ENCODE data around the gene TEN1.
"Not testable (repeated sequence)": the region's sequence is repeated elsewhere in the genome, so short reads cannot be mapped to it uniquely, and the experiment has no call there.

The TEN1 gene, protein sequence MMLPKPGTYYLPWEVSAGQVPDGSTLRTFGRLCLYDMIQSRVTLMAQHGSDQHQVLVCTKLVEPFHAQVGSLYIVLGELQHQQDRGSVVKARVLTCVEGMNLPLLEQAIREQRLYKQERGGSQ

DNA sequence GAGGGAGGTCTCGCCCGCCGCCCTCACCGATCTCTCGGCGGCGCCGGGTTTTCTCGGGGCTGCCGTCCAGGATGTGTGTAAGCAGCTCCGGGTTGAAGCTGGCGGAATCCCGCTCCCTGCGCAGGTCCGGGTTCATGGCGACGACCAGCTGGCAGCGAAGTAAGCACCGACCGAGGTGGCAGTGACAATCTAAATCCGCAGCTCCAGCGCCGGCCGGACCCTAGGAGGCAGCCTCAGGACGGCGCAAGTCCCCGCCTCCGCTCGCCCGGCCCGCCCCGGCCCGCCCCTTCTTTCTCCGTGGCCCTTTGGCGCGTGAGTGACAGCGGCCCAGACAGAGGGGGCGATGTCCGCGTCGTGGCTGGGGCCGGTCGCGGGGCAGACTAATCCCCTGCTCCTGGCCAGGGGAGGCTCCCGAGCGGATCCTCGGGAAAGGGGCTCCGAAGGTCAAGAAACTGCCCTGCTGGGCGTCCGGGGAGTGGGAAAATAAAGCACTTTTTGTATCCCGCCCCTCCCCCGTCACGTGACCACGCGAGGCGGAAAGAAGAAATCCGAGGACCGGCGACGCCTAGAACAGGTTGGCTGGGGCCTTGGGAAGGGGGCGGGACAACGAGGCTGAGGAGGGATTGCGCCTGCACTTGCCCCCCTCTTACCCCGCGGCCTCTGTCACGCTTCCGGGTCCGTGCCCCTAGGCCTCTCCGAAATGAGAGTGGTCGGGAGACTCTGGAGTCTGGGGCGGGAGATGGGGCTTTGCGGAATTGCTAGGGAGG lies at the start of gene TEN1, which contains the start of gene ACOX1:
Gene TEN1, plus strand, starts transcription at position 303 of the 767 bp plus-strand sequence. CDS start 6,953 bp downstream, outside the sequence.
Gene ACOX1, minus strand, starts transcription at position 229 of the 767 bp plus-strand sequence. Its CDS starts 93 bp downstream, at position 136.
- DNase-seq = peak; percentile 54 to 87

DNA sequence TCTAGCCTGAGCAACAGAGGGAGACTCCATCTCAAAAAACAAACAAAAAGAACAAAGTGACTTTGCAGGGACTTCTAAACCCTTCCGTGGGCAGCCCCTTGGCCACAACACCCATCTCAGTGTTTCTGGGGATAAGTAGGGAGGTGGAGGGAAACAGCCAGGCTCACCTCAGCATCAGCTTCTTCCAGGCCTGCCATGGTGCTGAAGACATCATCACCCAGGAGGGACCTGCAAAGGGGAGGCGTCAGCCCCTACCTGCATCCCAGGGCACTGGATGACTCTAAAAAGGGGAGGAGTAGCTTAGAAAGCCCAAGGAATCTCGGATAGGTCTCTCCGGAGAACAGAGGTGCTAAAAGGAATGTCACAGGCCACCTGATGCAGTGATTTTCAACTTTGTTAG lies 48.0 kb upstream of the TEN1 start:
- no peak for DNase-seq

DNA sequence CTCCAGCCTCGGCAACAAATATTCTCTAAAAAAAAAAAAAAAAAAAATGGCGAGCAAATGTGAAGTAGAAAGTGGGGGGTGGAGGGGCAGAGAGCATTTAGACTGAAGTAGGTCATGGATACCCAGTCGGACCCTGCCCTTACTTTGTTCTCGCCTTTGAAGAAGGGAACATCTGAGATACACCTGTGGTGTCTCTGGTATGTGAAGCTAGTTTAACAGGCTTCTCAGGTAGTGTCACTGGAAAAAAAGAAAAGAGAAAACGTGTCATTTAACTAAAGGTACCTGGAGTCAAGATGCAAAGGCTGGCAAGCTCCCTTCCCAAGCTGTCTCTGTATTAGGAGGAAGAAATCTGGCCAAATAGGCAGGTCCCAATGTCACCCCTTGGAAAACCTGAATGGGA lies 46.2 kb upstream of the TEN1 start:
- DNase-seq = no peak

DNA sequence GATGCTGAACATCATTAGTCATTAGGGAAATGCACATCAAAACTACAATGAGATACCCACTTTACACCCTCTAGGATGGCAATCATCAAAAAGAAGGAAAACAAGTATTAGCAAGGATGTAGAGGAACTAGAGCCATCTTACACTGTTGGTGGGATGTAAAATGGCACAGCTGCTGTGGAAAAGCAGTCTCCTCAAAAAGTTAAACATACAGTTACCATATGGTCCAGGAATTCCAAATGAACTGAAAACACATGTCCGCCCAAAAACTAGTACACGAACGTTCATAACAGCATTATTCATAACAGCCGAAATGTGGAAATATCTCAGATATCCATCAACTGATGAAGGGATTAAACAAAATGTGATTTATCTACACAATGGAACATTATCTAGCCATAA lies 45.2 kb upstream of the TEN1 start:
- no peak for DNase-seq

DNA sequence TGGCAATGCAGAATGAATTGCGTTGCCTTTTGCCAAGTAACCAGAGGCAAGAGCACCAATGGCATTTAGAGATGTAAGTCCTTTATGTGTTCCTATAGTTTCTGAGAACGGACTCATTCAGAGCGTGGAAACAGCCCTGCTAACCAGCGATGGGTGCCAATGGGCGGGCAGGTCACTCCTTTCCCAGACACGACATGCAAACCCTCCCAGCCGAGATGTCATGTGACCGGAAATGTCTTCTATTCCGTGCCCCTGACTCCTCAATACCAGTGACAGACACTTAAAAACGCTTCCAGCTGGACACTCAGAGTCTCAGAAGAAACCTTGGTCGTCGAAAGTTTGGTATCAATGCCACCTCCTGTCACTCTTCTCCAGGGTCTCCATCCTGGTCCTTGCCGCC lies 41.4 kb upstream of the TEN1 start:
- no peak for DNase-seq

DNA sequence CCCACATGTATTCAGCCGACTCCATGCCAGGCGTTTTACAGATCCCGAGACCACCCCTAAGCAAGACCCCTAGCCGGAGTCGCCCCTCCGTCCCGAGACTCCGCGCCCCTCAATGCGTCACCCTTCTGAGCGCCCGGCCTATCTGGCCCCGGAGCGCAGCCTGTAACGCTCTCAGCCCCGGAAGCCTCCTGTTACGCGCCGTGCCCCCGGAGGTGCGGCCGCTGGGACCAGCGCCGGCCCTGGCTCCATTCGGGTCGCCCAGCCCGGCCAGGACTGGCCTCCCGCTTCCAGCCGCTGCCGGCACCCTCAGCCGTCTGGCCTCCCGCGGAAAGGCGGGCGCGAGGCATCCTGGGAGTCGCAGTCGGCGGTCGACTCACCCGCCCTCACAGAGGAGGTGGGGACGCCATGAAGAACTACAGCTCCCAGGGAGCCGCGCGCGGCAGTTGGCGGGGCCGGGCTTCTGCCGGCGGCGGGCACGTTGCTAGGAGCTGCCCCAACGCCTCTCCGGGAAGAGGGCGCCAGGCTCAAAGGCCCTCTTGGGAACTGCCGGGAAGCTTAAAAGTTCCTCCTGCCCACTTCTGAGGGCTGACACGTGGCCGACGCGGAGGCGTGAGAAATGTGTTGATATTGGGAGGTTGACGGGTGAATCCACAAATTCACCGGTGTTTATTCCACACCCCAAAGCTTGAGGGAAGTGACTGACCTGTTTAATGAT lies 38.2 kb upstream of the TEN1 start, which contains the start of gene FBF1:
Gene FBF1, minus strand, starts transcription at position 316 of the 715 bp plus-strand sequence. CDS start 2,893 bp downstream, outside the sequence.
- peak; percentile 76 to 82 for DNase-seq

DNA sequence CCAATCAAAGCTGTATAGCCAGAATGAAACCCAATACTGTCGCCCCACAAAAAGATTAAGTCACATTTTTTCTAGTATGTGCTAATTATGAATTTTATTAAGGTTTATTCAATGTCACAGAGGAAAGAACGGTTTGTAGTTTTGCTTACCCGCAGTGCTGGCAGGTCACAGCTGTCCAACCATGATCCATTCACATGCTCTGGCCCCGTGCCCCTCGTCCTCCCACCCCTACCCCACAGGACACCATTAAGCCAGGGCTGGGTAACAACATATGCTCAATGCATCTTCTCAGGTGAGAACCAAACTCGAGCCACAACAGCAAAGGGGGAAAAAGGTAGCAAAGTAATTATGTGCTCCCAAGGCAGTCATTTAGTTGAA lies 37.6 kb upstream of the TEN1 start:
- no peak for DNase-seq

DNA sequence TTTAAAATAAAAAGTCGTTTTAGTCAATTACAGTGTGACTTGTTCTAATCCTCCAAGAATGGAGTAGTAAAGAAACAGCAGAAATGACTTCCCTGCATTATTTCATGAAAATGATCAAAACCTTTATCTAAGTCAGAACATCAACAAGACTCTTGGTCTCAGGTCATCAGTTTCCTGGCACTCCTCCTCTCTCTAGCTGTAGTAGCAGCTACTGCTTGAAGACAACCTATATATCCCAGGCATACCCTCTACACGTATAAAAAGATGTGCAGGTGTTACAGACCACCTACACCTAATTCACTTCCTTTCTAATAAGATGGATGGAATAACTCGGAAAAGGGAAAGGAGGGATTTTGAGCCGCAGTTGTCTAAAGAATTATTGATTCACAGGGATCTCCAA lies 36.6 kb upstream of the TEN1 start:
- no peak for DNase-seq

DNA sequence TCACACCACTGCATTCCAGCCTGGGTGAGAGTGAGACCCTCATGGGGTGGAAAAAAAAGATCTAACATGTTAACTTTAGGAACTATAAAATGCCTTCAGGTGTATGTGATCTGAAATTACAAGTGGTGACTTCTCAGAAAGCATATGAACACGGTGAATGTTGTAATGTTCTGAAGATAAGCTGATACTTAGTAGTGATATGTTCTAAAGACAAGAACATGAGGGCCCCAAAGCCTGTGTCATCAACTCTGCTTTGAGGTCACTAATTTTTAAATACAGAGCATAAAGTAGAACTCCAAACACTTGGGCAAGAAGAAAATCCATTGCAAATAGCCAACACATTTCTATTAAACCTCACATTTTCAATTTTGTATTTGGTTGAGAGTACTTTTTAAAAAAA lies 35.5 kb upstream of the TEN1 start:
- no peak for DNase-seq

DNA sequence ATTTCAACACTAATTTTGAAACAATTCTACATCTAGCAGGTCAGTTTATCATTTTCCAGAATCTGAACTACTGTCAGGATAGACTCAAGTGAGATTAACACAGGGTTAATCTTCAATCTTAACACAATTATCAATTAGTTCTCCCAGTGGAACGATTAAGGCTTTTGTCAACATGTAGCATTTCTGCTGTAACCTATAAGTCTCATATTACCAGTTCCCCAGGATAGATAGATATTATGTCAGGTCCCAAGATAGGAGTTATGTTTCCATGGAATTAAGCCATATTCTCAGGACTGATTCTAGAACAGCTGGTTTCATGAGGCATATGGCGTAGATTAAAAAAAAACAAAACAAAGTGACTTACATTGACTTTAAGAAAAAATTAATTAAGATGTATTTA lies 33.8 kb upstream of the TEN1 start:
- no peak for DNase-seq

DNA sequence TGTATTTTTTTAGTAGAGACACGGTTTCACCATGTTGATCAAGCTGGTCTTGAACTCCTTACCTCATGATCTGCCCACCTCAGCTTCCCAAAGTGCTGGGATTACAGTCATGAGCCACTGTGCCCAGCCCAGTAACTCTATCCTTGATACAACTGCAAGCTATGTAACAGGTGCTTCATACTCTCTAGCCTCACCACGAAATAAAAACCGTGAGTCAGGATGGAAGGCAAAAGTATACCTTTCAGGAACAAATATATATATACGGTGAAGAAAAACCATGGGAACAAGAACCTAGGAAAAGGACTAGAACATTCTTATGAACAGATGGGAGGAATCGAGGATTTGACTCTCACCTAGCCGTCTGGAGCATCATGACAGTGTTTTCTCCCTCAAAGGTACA lies 28.6 kb upstream of the TEN1 start:
- no peak for DNase-seq

DNA sequence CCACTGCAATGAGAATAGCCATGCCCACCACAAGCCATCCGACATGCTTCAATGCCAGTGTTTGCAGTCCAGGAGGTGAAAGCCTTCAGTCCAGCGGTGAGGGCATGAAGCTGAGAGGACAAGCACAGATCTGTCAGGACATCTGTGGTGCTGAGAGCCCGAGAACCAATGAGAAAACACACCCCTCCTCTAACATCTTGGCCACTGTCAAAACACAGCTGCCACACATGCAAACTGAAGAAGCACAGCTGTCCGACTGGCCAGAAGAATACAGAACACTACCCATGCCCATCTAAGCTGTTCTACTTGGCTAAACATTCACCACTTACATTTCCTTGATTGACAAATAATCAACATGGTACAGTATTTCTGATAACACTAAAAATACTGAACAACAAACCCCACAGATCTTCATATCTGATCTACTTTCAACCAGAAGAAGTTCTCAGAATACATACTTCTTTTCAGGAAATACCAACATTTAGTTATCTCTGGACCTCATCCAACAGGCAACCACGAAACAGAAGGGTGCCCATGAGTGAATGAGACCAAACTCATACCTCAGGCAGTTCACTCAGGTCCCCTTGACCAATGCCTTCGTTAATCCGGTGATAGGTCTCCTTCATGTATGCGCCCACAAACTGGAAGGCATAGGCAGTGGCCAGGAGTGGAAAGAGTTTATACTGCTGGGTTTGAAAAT lies 28.0 kb upstream of the TEN1 start:
- DNase-seq = no peak

DNA sequence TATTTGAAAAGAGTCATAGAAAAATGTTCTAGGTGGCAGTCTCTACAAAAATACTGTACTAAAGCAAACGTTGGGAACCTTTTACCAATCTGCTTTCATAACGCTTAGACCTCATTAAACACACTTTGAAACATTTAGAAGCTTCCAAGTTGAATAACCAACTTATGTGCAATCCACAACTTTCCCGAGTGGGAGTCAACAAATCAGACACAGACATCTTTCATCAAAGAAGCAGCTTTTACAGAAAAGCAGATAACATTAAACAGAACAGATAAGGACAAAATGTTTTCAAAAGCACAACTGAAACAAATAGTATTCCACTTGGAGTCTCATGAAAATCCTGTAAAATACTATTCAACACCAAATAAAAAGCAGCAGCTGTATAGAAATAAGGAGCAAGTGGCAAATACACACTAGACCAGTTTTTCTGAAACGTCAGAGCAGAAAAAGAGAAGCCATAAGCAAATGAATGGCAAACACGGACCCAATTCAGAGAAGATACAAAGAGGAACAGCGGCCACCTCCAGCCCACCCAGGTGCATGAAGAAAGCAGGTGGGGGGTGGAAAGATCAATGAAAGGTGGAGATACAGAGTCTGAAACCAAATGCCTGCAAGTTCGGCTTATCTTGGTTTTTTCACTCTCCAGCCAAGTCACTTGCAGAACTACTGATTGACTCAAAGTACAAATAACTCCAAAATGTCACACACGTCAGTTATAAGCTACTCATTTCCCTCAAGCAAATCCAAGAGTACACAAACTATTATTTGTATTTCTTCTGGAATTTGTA lies 19.8 kb upstream of the TEN1 start:
- DNase-seq = no peak

DNA sequence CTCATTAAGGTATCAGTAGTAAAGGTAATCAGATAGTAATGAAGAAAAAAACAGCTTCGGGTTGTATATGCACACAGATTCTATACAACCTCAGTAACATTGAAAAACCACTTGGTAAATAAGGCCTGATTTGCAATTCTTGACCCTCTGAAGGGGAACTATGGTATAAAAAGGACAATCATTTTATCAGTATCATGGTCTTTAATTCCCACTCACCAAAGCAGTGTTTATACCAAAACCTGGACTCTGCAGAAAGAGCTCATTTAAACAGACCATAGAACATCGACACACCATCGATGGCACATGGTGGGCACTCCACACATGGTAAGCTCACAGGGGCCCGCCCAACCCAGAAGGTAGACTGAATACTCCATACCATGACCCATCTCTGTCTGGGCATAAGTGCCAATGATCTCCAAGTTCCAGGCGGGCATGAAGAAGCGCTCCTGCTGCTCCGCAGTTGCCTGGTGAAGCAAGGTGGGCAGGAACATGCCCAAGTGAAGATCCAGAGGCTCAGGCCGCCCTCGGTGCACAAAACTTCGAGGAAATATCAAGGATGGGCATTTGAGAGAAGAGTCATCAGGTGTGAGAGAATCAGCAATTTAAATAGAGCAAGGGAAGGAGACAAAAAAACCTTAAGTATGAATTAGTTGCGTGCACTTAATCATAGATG lies 19.1 kb upstream of the TEN1 start:
- DNase-seq = no peak

DNA sequence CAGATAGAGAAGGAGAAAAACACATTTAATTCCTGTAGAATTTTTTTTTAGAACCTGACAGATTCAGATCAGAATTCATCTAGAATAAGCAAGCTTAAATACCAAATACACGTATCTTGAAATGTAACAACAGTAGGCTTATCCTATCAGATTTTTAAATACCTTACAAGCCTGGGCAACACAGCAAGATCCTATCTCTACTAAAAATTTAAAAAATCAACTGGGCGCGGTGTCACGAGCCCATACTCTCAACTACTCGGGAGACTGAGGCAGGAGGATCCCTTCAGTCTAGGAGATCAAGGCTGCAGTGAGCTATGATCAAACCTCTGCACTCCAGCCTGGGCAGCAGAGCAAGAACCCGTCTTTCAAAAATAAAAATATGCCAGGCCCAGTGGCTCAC lies 13.6 kb upstream of the TEN1 start:
- no peak for DNase-seq

DNA sequence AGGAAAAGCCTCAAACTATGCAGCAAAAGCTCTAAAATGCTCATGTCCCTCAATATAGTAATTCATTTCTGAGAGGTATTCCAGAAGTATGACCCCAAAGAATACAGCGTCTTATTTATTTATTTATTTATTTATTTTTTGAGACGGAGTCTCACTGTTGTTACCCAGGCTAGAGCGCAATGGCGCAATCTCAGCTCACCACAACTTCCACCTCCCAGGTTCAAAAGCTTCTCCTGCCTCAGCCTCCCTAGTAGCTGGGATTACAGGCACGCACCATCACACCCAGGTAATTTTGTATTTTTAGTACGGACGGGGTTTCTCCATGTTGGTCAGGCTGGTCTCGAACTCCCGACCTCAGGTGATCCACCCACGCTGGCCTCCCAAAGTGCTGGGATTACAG lies 10.0 kb upstream of the TEN1 start:
- DNase-seq = not testable (repeated sequence)

DNA sequence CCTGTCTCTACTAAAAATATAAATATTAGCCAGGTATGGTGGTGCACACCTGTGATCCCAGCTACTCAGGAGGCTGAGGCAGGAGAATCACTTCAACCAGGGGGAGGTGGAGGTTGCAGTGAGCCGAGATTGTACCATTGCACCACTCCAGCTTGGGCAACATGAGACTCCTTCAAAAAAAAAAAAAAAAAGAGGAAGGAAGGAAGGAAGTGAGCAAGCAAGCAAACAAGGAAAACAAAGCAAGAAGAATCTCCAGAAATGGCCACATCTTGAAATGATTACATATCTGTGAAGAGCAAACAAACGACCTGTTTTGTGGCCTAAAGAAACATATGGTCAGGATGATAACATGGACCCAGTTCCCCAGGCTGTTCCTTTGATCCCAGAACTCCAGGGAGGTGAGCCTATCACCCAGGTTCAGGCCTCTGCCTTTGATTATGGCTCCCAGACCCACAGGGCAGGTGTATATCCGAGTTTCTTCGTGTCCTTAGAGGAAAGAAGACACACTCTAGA lies 9.0 kb upstream of the TEN1 start:
- DNase-seq = no peak

DNA sequence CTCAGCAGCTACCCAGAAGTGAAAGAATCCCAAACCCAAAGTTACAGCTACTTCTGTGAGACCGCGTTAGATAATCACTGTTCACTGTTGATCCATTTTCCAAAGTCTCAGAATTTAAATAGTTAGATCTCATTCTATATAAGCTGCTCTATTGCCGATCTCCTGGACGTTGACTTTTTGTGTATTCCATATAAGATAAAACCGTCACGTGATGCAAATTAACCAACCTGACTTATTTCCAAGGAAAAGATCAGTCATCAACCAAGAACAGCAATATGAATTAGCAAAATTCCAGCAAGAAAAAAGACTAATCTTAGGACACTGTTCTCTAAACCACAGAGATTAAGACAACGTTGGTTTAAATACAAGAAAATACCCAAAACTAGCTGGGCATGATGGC lies 8.4 kb upstream of the TEN1 start:
- no peak for DNase-seq

DNA sequence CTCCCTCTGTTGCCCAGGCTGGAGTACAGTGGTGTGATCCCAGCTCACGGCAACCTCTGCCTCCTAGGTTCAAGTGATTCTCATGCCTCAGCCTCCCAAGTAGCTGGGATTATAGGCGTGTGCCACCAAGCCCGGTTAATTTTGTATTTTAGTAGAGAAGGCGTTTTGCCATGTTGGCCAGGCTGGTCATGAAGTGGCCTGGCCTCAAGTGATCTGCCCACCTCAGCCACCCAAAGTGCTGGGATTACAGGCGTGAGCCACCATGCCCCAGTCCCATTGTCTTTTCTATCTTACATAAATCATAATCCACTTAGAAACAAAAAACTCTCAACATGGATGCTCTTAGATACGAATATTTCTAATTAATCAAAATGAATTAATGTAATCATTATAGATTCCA lies 3.9 kb upstream of the TEN1 start:
- not testable (repeated sequence) for DNase-seq

DNA sequence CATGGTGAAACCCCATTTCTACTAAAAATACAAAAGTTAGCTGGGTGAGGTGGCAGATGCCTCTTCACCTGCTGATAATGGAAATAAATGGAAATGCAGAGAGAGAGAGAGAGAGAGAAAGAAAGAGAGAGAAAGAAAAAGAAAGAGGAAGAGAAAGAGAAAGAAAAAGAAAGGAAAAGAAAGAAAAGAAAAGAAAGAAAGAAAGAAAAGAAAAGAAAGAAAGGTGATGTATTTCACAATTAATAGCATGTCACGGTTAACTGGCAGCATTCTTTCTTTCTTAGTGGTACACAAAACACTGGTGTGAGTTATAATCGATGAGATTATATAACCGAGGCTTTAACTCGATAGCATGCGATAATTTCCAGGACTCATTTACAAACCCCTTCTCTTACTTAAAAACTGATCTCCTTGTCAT lies 3.3 kb upstream of the TEN1 start:
- DNase-seq = no peak

DNA sequence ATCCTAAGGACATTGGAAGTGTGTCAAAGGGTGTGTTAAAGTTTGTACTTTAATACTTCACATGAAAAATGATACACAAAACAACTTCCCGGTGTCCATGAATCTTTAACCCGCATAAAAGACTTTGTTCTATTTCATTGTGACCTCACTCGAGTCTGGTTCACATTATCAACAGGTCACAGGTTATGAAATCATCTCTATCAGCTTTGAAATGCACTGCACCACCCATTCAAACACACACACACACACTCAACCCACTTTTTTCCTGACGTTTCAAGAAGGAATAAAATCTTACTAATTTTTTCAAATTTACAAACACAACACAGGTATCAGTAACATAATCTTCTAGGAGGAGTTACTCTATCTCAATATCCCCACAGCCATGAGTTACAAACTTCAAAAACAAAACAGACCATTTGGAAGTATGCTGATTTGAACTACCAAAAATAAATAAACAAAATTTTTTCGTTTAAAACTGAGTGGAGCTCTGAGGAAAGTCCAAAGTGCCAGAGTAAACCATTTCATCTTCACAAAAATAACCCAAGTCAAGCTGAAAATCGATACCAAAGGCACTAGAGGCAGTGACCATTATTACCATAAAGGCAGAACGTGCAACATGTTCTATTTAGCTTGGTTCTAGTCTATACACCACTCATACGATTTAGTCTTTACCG lies 2.7 kb upstream of the TEN1 start:
- DNase-seq = no peak
